GM21360 (cell line): Measurements from ENCODE around the gene DMPK.
"Not testable (repeated sequence)": the region's sequence is repeated elsewhere in the genome, so short reads cannot be mapped to it uniquely, and the experiment has no call there.

Source experiments
- ATAC-seq: cut with Tn5 transposase; IDR thresholded peaks from one replicate; pipeline ENCODE4 v1.9.1; 2021; ENCODE audit warnings: mild to moderate bottlenecking, moderate library complexity; ENCODE audit not compliant: unreplicated experiment

DMPK gene

DNA sequence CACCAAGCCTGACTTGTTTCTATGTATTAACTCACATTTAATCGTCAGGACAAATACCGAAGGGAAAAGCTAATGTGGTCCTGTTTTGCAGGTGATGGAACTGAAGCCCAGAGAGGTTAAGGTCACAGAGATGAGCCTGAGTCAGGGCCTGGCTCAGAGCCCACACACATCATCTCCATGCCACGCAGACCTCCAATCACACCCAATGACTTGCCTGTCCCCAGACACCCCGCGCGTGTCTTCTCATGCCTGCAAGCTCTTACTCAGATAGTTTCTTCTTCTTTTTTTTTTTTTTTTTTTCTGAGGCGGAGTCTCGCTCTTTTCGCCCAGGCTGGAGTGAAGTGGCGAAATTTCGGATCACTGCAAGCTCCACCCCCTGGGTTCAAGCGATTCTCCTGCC, 29.7 kb downstream of the DMPK start:
- no peak for ATAC-seq

GRCh38 chr19:45751483-45751882, 30.8 kb downstream of the DMPK start:
- not testable (repeated sequence) for ATAC-seq

DNA sequence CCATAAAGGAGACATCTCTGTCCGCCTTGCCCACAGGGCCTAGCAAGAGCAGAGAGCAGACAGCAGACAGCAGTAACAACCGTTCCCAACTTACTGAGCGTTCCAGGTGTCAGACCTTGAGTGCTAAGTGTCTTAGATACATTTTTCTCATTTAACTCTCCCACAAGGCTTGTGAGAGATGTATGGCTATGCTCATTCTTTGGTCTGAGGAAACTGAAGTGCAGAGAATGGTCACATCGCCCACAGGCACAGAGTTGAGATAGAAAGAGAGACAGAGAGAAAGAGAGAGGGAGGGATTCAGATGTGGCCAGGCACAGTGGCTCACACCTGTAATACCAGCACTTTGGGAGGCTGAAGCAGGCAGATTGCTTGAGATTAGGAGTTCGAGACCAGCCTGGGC, 34.8 kb downstream of the DMPK start:
- ATAC-seq: no peak

DNA sequence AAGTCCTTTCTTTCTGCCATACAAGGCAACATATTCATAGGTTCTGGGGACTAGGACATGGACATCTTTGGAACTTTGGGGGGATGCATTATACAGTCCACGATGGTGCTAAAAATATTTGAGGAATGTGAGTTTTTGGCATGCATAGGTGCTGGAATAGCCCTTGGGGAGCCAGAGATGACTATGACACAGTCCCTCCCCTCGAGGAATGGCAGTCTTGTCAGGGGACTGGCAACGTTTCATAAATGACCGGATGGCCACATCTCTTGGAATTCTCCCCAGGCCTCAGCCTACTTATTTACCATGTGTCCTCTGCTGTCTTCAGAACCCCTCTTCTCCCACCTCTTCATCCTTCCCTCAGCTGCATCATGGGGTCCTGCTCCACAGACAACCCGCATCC, 35.4 kb downstream of the DMPK start:
- no peak for ATAC-seq

- no peak for ATAC-seq
These were observed 36.7 kb downstream of the DMPK start for GRCh38 chr19:45745606-45746005.

DNA sequence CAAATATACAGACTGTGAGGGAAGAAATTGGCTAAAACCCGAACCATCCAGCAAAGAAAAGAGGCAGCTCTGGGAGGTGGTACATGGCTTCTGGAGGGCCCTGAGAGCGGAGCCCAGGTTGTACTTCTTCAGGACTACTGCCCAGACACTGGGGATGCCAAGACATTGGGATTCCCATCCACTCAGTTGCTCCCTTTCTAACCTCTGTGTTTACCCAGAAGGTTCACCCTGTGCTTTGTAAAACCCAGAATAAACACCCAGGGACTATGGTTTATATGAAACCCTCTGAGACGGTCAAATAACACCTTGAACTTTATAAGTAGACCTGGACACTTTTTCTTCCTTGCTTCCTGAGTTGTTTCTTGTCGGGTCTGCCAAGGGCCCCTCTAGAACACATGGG, 39.3 kb downstream of the DMPK start:
- ATAC-seq: no peak

DNA sequence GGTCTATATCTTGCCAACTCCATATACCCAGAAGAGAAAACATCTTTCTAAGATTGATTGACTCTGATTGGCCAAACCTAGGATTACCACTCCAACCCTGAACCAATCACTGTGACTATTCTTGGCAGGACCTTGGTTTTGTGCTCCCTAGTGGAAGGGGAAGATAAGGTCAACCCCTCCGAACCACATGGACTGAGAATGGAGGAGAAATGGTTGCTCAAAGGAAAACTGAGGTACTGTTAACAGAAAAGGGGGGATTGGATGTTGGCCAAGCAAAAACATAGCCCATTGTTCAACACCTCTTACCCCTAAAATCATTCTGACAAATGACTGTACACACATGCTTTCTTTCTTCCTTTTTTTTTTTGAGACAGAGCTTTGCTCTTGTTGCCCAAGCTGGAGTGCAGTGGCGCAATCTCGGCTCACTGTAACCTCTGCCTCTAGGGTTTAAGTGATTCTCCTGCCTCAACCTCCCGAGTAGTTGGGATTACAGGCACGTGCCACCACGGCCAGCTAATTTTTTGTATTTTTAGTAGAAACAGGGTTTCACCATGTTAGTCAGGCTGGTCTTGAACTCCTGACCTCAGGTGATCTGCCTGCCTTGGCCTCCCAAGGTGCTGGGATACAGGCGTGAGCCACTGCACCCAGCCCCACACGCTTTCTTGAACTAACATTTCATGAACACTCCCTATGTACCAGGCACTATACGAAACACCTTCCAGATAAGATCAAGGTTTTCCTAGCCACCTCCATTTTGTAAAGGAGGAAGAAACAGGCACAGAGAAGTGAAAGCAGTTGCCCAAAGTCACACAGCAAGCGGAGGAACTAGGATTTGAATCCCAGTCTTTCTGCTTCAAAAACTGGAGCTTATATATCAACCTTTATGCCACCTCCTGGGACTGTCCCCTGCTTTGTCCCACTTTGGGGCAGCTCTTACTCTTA, 42.5 kb downstream of the DMPK start:
- no peak for ATAC-seq

DNA sequence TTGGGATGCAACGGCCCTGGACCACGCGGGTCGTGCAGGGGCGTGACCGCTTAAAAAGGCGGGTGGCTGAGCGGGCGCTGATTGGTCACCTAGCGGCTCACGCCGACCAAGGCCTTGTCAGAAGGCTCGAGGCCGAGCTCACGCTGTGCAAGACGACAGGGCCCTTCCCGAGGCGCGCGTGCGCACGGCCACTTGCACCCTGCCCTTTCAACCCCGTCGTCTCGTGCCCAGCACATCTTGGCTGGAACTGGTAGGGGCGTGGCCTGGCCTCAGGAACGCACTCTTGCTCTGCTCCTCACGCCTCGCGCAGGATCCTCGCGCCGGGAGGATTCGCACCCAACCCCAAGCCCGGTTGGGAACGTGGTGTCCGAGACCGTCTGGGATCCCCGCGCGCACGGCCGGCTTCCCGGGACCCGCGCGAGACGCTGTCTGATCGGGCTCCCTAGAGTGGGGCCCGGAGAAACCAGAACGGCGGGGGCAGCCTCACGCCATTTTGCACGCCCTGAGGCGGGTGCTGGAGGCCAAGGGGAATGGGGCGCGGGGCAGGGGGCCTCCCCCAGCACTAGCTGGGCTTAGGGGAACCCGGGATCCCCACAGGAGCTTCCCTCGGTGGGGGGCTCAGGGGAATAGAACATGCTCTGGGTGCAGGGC, 49.0 kb downstream of the DMPK start, which contains the start of gene MEIOSIN:
TSS of gene MEIOSIN (plus strand) at position 280 of the 651 bp plus-strand sequence. CDS start 1,938 bp downstream, outside the sequence.
- no peak for ATAC-seq

- ATAC-seq: peak; percentile 79
These were observed 51.7 kb downstream of the DMPK start, which contains the start of gene FBXO46 for GRCh38 chr19:45730368-45731288. FBXO46 (minus strand) TSS chr19:45730896; CDS start chr19:45713495, 17,401 bp downstream.

DNA sequence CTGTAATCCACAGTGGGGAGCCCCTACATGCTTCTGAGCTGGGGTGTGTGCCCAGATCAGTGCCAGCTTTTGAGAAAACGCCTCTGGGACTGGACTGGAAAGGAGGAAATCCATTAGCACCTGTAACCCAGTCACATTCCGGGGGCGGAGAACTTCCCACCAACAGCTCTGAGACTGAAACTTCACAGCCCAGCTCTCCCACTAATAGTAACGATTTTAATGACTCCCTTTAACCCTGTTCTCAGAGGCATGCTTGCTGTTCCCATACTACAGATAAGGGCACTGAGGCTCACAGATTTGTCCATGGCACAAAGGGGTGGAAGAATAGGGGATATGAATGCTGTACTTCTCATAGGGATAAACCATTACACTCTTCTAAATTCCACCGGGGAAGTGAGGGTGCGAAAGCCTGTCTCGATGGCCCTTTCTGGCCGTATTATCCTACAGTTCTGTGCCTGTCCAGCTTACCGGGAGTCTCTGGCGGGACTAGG, 52.4 kb downstream of the DMPK start:
- ATAC-seq: no peak

GRCh38 chr19:45728683-45729082, 53.6 kb downstream of the DMPK start:
- ATAC-seq: not testable (repeated sequence)

GRCh38 chr19:45720065-45720464, 62.2 kb downstream of the DMPK start:
- not testable (repeated sequence) for ATAC-seq
